SK-N-DZ (cell line): ENCODE data around the gene METTL15.

Experiments used
- small RNA-seq, 2 experiments: library from RNA; depleted of rRNA; stranded (forward); fragments of <200 nt; gene quantifications; one replicate each; pipeline ENCODE3, GENCODE V24; 2014

Gene METTL15

Small RNA genes within 50 kb of the gene (small RNA-seq; reads per million reads assigned to genes)
- 0 reads per million in 2 experiments for gene AC023206.1
